Measurements from ENCODE around the gene MAP2K6. TPM values are rescaled to one million over a fixed set of nuclear protein-coding genes. Genes with fewer than 3 reads are reported as not detected.

MAP2K6 gene
- total RNA-seq, 1 experiment from 2014 or later: 17.7 TPM

DNA sequence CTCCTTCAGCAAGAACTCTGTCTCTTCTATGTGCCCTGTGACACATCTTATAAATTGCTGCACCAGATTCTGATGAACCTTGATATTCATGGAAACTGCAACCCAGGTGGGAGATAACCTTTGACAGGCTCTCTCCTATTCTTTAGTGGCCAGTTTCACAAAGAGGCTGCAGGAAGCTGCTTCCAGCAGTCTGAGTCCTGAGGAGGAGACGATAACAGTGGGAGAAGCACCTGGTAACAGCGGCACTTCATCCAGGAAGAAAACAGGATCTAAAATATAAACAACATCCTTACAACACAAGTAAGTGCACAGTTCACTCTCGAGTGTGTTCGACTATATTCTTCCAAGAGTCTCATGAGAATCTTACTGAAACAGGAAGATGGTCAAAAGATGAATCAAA is 180.1 kb downstream of the MAP2K6 start:
- Histone ChIP-seq H3K9me3 (ENCODE audit: control insufficient read depth, low read depth, low read length) (no peaks in the 10 kb centered on the region), H3T11ph (ENCODE audit: low read length) (no peak overlapping the region), H4K5ac (ENCODE audit: insufficient read length, low read depth, low read length) (no peak overlapping the region), H3K23ac (ENCODE audit: insufficient read length, low read depth, low read length) (no peak overlapping the region), H2BK5ac (ENCODE audit: insufficient read length, low read length) (no peak overlapping the region), H3K23me2 (ENCODE audit: insufficient read length, low read depth, low read length, poor library complexity, severe bottlenecking) (no peaks in the 10 kb centered on the region), H4K8ac (replicated peaks; ENCODE audit: insufficient read length, low read depth, low read length) (no peak overlapping the region), H3K14ac (ENCODE audit: insufficient read depth, low read length) (no peak overlapping the region), H3K27me3 (ENCODE audit: insufficient read depth, low read length) (no peaks in the 10 kb centered on the region), H3K4me1 (ENCODE audit: insufficient read depth, low read length) (no peaks in the 10 kb centered on the region), H2BK15ac (ENCODE audit: low read depth, low read length) (no peak overlapping the region), H2AK5ac (ENCODE audit: insufficient read length, low read length) (no peak overlapping the region), H2AFZ (ENCODE audit: low read length) (no peak overlapping the region), H3K56ac (ENCODE audit: insufficient read length, low read depth, low read length) (no peak overlapping the region), H3K4ac (ENCODE audit: low read depth, low read length) (no peak overlapping the region), H2BK12ac (ENCODE audit: insufficient read length, low read depth, low read length) (no peak overlapping the region), H3K79me2 (ENCODE audit: insufficient read depth, low read length) (no peaks in the 10 kb centered on the region), H3K18ac (ENCODE audit: insufficient read length, low read depth, low read length) (no peak overlapping the region), H3K79me1 (ENCODE audit: insufficient read depth, low read depth, low read length, poor library complexity, severe bottlenecking) (no peaks in the 10 kb centered on the region), H2BK20ac (ENCODE audit: low read depth, low read length, poor library complexity, severe bottlenecking) (no peak overlapping the region), H4K91ac (ENCODE audit: insufficient read length, low read depth, low read length) (no peak overlapping the region), H3K4me2 (ENCODE audit: insufficient read depth, insufficient read length, low read length) (no peak overlapping the region), H3K27ac (ENCODE audit: insufficient read length, low read depth, low read length) (no peak overlapping the region), H3K9ac (ENCODE audit: extremely low read depth, insufficient read length, low read length) (no peak overlapping the region), H4K20me1 (ENCODE audit: control insufficient read depth, insufficient read depth, insufficient read length) (no peaks in the 10 kb centered on the region), H2BK120ac (ENCODE audit: low read depth, low read length, poor library complexity, severe bottlenecking) (no peak overlapping the region)
- Mint-ChIP-seq H3K4me3 (no peak overlapping the region), H3K9me3 (peaks cover 1 to 4% of the 10 kb centered on the region in 2 experiments; a peak in 1 of 5 replicates), H3K27ac (no peak overlapping the region), H3K4me1 (peaks cover 0 to 4% of the 10 kb centered on the region in 2 experiments; a peak in 1 of 4 replicates), H3K36me3 (ENCODE audit: insufficient read depth in 1 of 3, low read depth in 3 of 3) (no peaks in the 10 kb centered on the region), H3K27me3 (ENCODE audit: low read depth) (no peaks in the 10 kb centered on the region)
- TF ChIP-seq, protein P1, sequence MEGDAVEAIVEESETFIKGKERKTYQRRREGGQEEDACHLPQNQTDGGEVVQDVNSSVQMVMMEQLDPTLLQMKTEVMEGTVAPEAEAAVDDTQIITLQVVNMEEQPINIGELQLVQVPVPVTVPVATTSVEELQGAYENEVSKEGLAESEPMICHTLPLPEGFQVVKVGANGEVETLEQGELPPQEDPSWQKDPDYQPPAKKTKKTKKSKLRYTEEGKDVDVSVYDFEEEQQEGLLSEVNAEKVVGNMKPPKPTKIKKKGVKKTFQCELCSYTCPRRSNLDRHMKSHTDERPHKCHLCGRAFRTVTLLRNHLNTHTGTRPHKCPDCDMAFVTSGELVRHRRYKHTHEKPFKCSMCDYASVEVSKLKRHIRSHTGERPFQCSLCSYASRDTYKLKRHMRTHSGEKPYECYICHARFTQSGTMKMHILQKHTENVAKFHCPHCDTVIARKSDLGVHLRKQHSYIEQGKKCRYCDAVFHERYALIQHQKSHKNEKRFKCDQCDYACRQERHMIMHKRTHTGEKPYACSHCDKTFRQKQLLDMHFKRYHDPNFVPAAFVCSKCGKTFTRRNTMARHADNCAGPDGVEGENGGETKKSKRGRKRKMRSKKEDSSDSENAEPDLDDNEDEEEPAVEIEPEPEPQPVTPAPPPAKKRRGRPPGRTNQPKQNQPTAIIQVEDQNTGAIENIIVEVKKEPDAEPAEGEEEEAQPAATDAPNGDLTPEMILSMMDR (conservative IDR thresholded peaks at IDR 0.05): no peak
- no CpG with 5 or more reads among the region's 4 CpGs for WGBS (ENCODE audit: extremely low coverage, insufficient read length, low lambda C conversion rate)
- DNase-seq: no peak
